ENCODE results near the gene HS6ST1. TPM values are rescaled to one million over a fixed set of nuclear protein-coding genes. Genes with fewer than 3 reads are reported as not detected.

Gene HS6ST1
- total RNA-seq, 2 experiments from 2014 or later, result 7.9 to 8.4 TPM

Other genes starting within 250 kb of the HS6ST1 start
- 10 to 100 TPM; 64.3 to 70.7 TPM for gene UGGT1, start 227.7 kb downstream of the HS6ST1 start, total RNA-seq

Data from activated CD4-positive, alpha-beta T cell treated with anti-CD3 and anti-CD28 coated beads, Interleukin-2, amount 10 ng/mL, durations not matched to agents 7 days and 5 days (primary cell).